NCI-H82 treated with DMSO at 0.1 percent for 48 hours (cell line): ENCODE results near the gene ENO1.

Experiments
- DNase-seq: peaks from one replicate; lab custom pipeline; 2025; ENCODE audit not compliant: unreplicated experiment; lab: John Stamatoyannopoulos, UW

Gene ENO1

DNA sequence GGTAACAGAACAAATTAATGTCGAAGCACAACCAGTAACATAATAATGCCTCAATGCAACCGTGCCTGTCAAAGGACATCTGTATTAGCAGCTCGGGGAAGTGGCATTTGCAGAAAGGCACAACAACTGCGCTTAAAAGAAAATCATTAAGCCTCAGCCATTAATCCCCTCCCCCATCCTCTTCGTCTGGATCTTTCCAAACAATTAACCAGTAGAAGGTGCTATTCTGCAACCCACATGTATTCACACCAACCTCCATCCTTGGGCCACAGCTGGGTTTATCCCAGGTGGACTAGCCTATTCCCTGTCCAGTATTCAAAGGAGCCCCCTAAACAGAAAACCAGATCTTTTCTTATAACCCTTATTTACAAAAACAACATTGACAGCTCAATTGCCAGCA, 63.6 kb downstream of the ENO1 start:
- peak; percentile 85 for DNase-seq

DNA sequence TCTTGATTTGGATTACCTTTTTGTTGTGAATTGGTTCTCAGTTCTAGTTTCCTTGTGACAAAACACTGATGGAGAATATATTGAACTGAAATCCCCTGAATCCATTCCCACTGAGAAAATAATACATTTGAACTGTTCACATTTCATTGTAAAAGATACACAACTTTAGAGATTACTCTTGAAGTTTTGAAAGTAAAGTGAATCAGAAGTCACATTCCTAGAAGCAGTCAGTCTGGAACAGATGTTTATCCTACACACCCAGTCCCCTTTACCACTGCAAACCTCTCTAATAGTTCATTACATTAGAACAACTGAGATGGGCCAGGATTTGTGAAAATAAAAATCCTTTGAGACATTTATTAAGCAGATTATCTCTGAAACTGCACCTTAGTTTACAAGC, 64.5 kb downstream of the ENO1 start:
- DNase-seq = no peak

DNA sequence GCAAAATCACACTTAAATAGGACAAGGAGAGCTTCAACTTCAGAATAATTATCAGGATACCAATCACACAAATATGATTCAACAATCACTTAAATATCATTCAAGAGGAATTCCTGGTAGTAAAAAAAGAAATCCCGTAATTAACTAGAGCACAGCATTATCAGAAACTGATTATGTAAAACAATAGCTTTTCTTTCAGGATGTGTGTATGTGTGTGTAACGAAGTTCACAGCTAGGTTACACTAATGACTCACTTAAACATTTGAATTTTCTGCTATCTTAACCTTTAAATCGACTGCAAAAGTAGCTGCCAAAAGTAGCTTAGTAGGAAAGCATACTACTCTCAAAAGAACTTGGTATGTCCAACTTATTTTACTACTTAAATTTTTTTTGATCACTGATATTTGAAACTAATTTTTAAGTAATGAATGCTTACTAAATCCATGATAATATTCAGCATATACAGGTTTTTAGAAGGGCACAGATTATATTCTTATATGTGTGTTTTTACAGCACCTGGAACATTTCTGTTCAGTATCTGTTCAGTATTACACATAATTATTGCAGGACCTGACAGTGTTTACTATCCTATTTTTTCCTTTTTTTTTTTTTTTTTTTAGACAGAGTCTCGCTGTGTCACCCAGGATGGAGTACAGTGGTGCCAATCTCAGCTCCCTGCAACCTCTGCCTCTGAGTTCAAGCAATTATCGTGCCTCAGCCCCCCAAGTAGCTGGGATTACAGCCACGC, 65.3 kb downstream of the ENO1 start:
- DNase-seq = no peak

DNA sequence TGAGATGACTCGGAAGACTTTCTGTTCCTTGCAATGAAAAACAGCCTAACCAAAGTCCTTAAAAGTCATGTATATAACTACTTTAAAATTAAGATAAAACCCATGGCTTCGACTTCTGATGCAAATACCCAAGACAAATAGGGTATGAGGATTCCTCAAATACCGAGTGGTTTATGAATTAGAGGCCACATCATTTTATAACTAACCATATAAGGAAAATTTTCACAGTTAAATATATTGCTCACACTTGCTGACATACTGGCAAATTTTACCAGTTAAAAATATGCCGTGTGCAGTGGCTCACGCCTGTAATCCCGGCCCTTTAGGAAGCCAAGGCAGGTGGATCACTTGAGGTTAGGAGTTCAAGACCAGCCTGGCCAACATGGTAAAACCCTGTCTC, 66.4 kb downstream of the ENO1 start:
- no peak for DNase-seq
